HepG2 (cell line): ENCODE measurements around the gene MRPL20.

Experiments used
- CTCF ChIP-seq: sonication (generic); formaldehyde crosslinking; IDR thresholded peaks from 2 replicates; pipeline ENCODE4 v1.5.0; 2020; ENCODE audit warnings: mild to moderate bottlenecking, missing genetic modification reagents, moderate library complexity
- EZH2 ChIP-seq: conservative IDR thresholded peaks from 2 replicates; pipeline ENCODE4 v1.6.1; 2012; ENCODE audit warnings: mild to moderate bottlenecking, low read depth, low read length, moderate library complexity
- MAFF ChIP-seq: IDR thresholded peaks from 2 replicates; pipeline ENCODE4 v1.6.1; 2011; ENCODE audit warnings: low read depth, low read length, improper control_type of control experiment
- NBN ChIP-seq: fragments of 450-650 bp; conservative IDR thresholded peaks from 2 replicates; pipeline ENCODE4 v1.6.1; 2017
- NFIC ChIP-seq: IDR thresholded peaks from 2 replicates; pipeline ENCODE4 v1.6.1; 2012; ENCODE audit warnings: mild to moderate bottlenecking, low read length, inconsistent platforms
- PHF21A ChIP-seq: sonication (generic); formaldehyde crosslinking; IDR thresholded peaks from 2 replicates; pipeline ENCODE4 v1.5.0; 2020; ENCODE audit warnings: mild to moderate bottlenecking, missing genetic modification reagents
- SP1 ChIP-seq, 2 experiments: fragments of 450-650 bp in 1 of 2; sonication (generic) in 1 of 2; formaldehyde crosslinking in 1 of 2; IDR thresholded peaks; 2 replicates each; pipeline versions ENCODE4 v1.4.0 to v1.6.1; 2016 to 2020; ENCODE audit warnings: missing genetic modification reagents in 1 of 2
- THAP11 ChIP-seq: IDR thresholded peaks from 2 replicates; pipeline ENCODE4 v1.6.1; 2016; ENCODE audit warnings: missing biosample characterization, missing genetic modification reagents
- ZBTB8A ChIP-seq: sonication (generic); formaldehyde crosslinking; IDR thresholded peaks from 2 replicates; pipeline ENCODE4 v1.4.0; 2020; ENCODE audit warnings: mild to moderate bottlenecking, low read depth, missing genetic modification reagents, borderline replicate concordance
- ZNF772 ChIP-seq: sonication (generic); formaldehyde crosslinking; IDR thresholded peaks from 2 replicates; pipeline ENCODE4 v1.5.0; 2020; ENCODE audit warnings: mild to moderate bottlenecking, missing genetic modification reagents
- TF ChIP-seq, protein P1 (sequence below): IDR thresholded peaks from 2 replicates; pipeline ENCODE4 v1.6.1; 2012; ENCODE audit warnings: inconsistent platforms
- TF ChIP-seq, protein P2 (sequence below): sonication (generic); formaldehyde crosslinking; IDR thresholded peaks from 2 replicates; pipeline ENCODE4 v1.4.0; 2020; ENCODE audit warnings: missing genetic modification reagents, borderline replicate concordance

- no peak for TF ChIP-seq THAP11 (CRISPR knock-in tag)
- no peak for TF ChIP-seq NFIC
- TF ChIP-seq PHF21A (CRISPR knock-in tag) = no peak
- TF ChIP-seq, protein P1, sequence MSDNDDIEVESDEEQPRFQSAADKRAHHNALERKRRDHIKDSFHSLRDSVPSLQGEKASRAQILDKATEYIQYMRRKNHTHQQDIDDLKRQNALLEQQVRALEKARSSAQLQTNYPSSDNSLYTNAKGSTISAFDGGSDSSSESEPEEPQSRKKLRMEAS = no peak
- no peak for TF ChIP-seq ZBTB8A (CRISPR knock-in tag)
- no peak for TF ChIP-seq SP1 (IDR thresholded peaks at IDR 0.05)
- no peak for TF ChIP-seq SP1 (CRISPR knock-in tag; IDR thresholded peaks at IDR 0.05)
- TF ChIP-seq, protein P2, sequence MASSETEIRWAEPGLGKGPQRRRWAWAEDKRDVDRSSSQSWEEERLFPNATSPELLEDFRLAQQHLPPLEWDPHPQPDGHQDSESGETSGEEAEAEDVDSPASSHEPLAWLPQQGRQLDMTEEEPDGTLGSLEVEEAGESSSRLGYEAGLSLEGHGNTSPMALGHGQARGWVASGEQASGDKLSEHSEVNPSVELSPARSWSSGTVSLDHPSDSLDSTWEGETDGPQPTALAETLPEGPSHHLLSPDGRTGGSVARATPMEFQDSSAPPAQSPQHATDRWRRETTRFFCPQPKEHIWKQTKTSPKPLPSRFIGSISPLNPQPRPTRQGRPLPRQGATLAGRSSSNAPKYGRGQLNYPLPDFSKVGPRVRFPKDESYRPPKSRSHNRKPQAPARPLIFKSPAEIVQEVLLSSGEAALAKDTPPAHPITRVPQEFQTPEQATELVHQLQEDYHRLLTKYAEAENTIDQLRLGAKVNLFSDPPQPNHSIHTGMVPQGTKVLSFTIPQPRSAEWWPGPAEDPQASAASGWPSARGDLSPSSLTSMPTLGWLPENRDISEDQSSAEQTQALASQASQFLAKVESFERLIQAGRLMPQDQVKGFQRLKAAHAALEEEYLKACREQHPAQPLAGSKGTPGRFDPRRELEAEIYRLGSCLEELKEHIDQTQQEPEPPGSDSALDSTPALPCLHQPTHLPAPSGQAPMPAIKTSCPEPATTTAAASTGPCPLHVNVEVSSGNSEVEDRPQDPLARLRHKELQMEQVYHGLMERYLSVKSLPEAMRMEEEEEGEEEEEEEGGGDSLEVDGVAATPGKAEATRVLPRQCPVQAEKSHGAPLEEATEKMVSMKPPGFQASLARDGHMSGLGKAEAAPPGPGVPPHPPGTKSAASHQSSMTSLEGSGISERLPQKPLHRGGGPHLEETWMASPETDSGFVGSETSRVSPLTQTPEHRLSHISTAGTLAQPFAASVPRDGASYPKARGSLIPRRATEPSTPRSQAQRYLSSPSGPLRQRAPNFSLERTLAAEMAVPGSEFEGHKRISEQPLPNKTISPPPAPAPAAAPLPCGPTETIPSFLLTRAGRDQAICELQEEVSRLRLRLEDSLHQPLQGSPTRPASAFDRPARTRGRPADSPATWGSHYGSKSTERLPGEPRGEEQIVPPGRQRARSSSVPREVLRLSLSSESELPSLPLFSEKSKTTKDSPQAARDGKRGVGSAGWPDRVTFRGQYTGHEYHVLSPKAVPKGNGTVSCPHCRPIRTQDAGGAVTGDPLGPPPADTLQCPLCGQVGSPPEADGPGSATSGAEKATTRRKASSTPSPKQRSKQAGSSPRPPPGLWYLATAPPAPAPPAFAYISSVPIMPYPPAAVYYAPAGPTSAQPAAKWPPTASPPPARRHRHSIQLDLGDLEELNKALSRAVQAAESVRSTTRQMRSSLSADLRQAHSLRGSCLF (CRISPR knock-in tag) = no peak
- TF ChIP-seq MAFF = no peak
- TF ChIP-seq EZH2 = no peak
- no peak for TF ChIP-seq NBN
- TF ChIP-seq CTCF (CRISPR knock-in tag) = no peak
- TF ChIP-seq ZNF772 = no peak
Measured at GRCh38 chr1:1419363-1419812, 12.3 kb upstream of the MRPL20 start.
